ENCODE data around the gene LHX2. TPM values are rescaled to one million over a fixed set of nuclear protein-coding genes. Genes with fewer than 3 reads are reported as not detected.

Gene LHX2
- total and polyA plus RNA-seq, 9 of the 15 experiments (the other 6 are each of a cell fraction or from before 2014, with no cell fraction given) = 0.07 TPM; not detected in 8

- no peak for ATAC-seq
- no peak overlapping the region for H2AFZ ChIP-seq (ENCODE audit: low read depth, low read length)
- H3K4me1 ChIP-seq (replicated peaks in 1 of 2; ENCODE audit: control insufficient read depth in 2 of 2, insufficient read depth in 2 of 2, low read length in 2 of 2) = peaks cover 0 to 11% of the 10 kb centered on the region in 2 experiments; a peak in 2 of 5 replicates
- ChIA-PET CTCF (ENCODE audit: low intra/inter-chr PET ratio) (no interaction called here), POLR2A (interaction anchor here (0.6 to 0.7 kb wide), 2 partner anchors 12 to 121 kb away, joined by 3 read pairs; no protein-coding TSS in a partner anchor)
- no peaks in the 10 kb centered on the region for H3K9me1 ChIP-seq (ENCODE audit: control insufficient read depth, insufficient read depth, low read length)
- intact Hi-C loops (cut with micrococcal nuclease) (no loop called here), in situ Hi-C loops (cut with MboI) (no loop called here)
- no peaks in the 10 kb centered on the region for H3K79me2 ChIP-seq (ENCODE audit: control insufficient read depth, insufficient read depth, low read length)
- DNase-seq (ENCODE audit: extremely low read depth in 1 of 4, low spot score in 3 of 4) = no peak
- H3K36me3 ChIP-seq (ENCODE audit: control insufficient read depth, insufficient read depth, low read length) = no peaks in the 10 kb centered on the region
- BruUV-seq (replicated peaks) = no TSS peak
- no peak overlapping the region for H3K4me2 ChIP-seq (ENCODE audit: insufficient read depth, low read length)
- H3K27me3 ChIP-seq (ENCODE audit: control insufficient read depth in 2 of 2, insufficient read depth in 2 of 2, low read length in 2 of 2) = peaks cover 46 to 47% of the 10 kb centered on the region in 2 experiments
- TF ChIP-seq CBX2 (IDR thresholded peaks at IDR 0.05; ENCODE audit: insufficient read depth, low read length, poor library complexity, severe bottlenecking) (peak; percentile 91), SIRT6 (IDR thresholded peaks at IDR 0.05; ENCODE audit: low read depth, low read length) (no peak)
- no peaks in the 10 kb centered on the region for H3K9me3 ChIP-seq (replicated peaks; ENCODE audit: control insufficient read depth, insufficient read depth, low read depth, low read length)
- H3K27ac ChIP-seq (ENCODE audit: extremely low read depth, low read depth, low read length) = no peak overlapping the region
- H3K4me3 ChIP-seq = no peak overlapping the region
- 5% methylated on average over 15 of the region's 15 CpGs for WGBS (ENCODE audit: insufficient coverage, low coverage, missing lambda C conversion rate)
- H4K20me1 ChIP-seq (replicated peaks; ENCODE audit: control insufficient read depth, insufficient read depth, low read length) = peaks cover 7% of the 10 kb centered on the region
- FAIRE-seq = no peak
- no peak overlapping the region for H3K9ac ChIP-seq (ENCODE audit: insufficient read depth in 1 of 2, low read depth in 2 of 2, low read length in 2 of 2)
These were observed 10.6 kb upstream of the LHX2 start for GRCh38 chr9:124000784-124001457.

- H3K4me3 ChIP-seq = no peak overlapping the region
- no peaks in the 10 kb centered on the region for H3K36me3 ChIP-seq (ENCODE audit: control insufficient read depth, insufficient read depth, low read length)
- no peak for DNase-seq (ENCODE audit: extremely low read depth in 1 of 4, low spot score in 3 of 4)
- no peak for ATAC-seq
- H2AFZ ChIP-seq (ENCODE audit: low read depth, low read length) = no peak overlapping the region
- H3K9me1 ChIP-seq (ENCODE audit: control insufficient read depth, insufficient read depth, low read length) = no peaks in the 10 kb centered on the region
- H3K27me3 ChIP-seq (ENCODE audit: control insufficient read depth in 2 of 2, insufficient read depth in 2 of 2, low read length in 2 of 2) = peaks cover 46 to 51% of the 10 kb centered on the region in 2 experiments
- intact Hi-C loops (cut with micrococcal nuclease) = no loop called here
- no peak overlapping the region for H3K27ac ChIP-seq (ENCODE audit: extremely low read depth, low read depth, low read length)
- no peak overlapping the region for H3K4me2 ChIP-seq (ENCODE audit: insufficient read depth, low read length)
- ChIA-PET POLR2A (interaction anchor here (0.7 kb wide), 1 partner anchor 121 kb away, joined by 3 read pairs; no protein-coding TSS in a partner anchor), CTCF (ENCODE audit: low intra/inter-chr PET ratio) (no interaction called here)
- BruUV-seq (replicated peaks) = no TSS peak
- H4K20me1 ChIP-seq (replicated peaks; ENCODE audit: control insufficient read depth, insufficient read depth, low read length) = peaks cover 7% of the 10 kb centered on the region
- H3K9me3 ChIP-seq (replicated peaks; ENCODE audit: control insufficient read depth, insufficient read depth, low read depth, low read length) = no peaks in the 10 kb centered on the region
- H3K9ac ChIP-seq (ENCODE audit: insufficient read depth in 1 of 2, low read depth in 2 of 2, low read length in 2 of 2) = no peak overlapping the region
- peaks cover 0 to 11% of the 10 kb centered on the region in 2 experiments; a peak in 2 of 5 replicates for H3K4me1 ChIP-seq (replicated peaks in 1 of 2; ENCODE audit: control insufficient read depth in 2 of 2, insufficient read depth in 2 of 2, low read length in 2 of 2)
- in situ Hi-C loops (cut with MboI) = no loop called here
- no peaks in the 10 kb centered on the region for H3K79me2 ChIP-seq (ENCODE audit: control insufficient read depth, insufficient read depth, low read length)
- WGBS (ENCODE audit: insufficient coverage, low coverage, missing lambda C conversion rate) = 0% methylated on average over 5 of the region's 6 CpGs
- no peak for FAIRE-seq
- TF ChIP-seq ETS1 (conservative IDR thresholded peaks at IDR 0.05; ENCODE audit: control insufficient read depth, low read depth, low read length) (no peak), HINFP (tag; conservative IDR thresholded peaks at IDR 0.05; ENCODE audit: low read depth) (no peak), RREB1 (CRISPR knock-in tag; IDR thresholded peaks at IDR 0.05) (no peak)
These were observed 10.1 kb upstream of the LHX2 start for GRCh38 chr9:124001458-124001799.
